Endothelial cell of umbilical vein (primary cell): ENCODE data around the gene ERG. TPM values are rescaled to one million over a fixed set of nuclear protein-coding genes. Genes with fewer than 3 reads are reported as not detected.

Experiments used
- BruUV-seq: library from RNA; stranded (reverse); fragments of 400-500 nt; replicated peaks from 2 replicates; lab custom pipeline; 2021; lab: Mats Ljungman, UMichigan
- CTCF ChIA-PET: fragments of 300-600, 350-600 bp; sonication (Branson Sonifier 250); formaldehyde crosslinking; loops from one replicate; lab custom pipeline; 2021; ENCODE audit warnings: antibody characterized with exemption, inconsistent platforms; lab: Charles Lee
- POLR2A ChIA-PET: fragments of 300-600, 350-600 bp; sonication (Branson Sonifier 250); formaldehyde crosslinking; loops from one replicate; lab custom pipeline; 2021; ENCODE audit warnings: antibody characterized with exemption, inconsistent platforms; lab: Charles Lee
- DNase-seq: peaks from one replicate; pipeline ENCODE4 v3.0.0-alpha.2; 2011; ENCODE audit warnings: low read depth, low spot score
- FAIRE-seq: peaks from 2 replicates; lab custom pipeline; 2011; peaks lifted over from hg19 to GRCh38; lab: Jason Lieb, UNC
- H2AFZ ChIP-seq: 2 replicates; pipeline ENCODE4 v1.6.0; 2012; ENCODE audit warnings: low read depth, low read length, control low read depth, inconsistent platforms
- H3K27ac ChIP-seq: 2 replicates; pipeline ENCODE4 v1.5.1; 2011; ENCODE audit warnings: low read depth, mild to moderate bottlenecking, control low read depth, low read length, moderate library complexity; ENCODE audit not compliant: insufficient read depth
- H3K27me3 ChIP-seq, 2 experiments: 2 replicates each; pipeline versions ENCODE4 v1.6.0 to v1.6.1; 2011; ENCODE audit warnings: low read length in 2 of 2, mixed read lengths in 1 of 2; ENCODE audit not compliant: control insufficient read depth in 2 of 2, insufficient read depth in 2 of 2
- H3K36me3 ChIP-seq, 2 experiments: 2 replicates in 1 of 2; 3 replicates in 1 of 2; pipeline ENCODE4 v1.5.1; 2011; ENCODE audit warnings: low read length in 2 of 2, mild to moderate bottlenecking in 1 of 2, moderate library complexity in 1 of 2; ENCODE audit not compliant: control insufficient read depth in 2 of 2, insufficient read depth in 2 of 2; ENCODE audit errors: extremely low read depth in 1 of 2
- H3K4me1 ChIP-seq: 3 replicates; pipeline ENCODE4 v1.5.1; 2011; ENCODE audit warnings: mild to moderate bottlenecking, low read length; ENCODE audit not compliant: control insufficient read depth, insufficient read depth; ENCODE audit errors: extremely low read depth
- H3K4me2 ChIP-seq: 2 replicates; pipeline ENCODE4 v1.6.1; 2011; ENCODE audit warnings: low read length, control low read depth, mixed read lengths; ENCODE audit not compliant: insufficient read depth
- H3K4me3 ChIP-seq, 3 experiments: fragments of 200-600 bp in 1 of 3; sonication (generic), shearing (Covaris generic) in 1 of 3; replicated peaks in 1 of 3; 2 replicates each; pipeline ENCODE4 v1.5.1; 2011 to 2016; ENCODE audit warnings: control low read depth in 3 of 3, low read length in 3 of 3, mild to moderate bottlenecking in 2 of 3, inconsistent platforms in 1 of 3, low read depth in 1 of 3, moderate library complexity in 1 of 3; ENCODE audit not compliant: insufficient read depth in 1 of 3
- H3K79me2 ChIP-seq: 2 replicates; pipeline ENCODE4 v1.6.0; 2012; ENCODE audit warnings: low read length, inconsistent platforms; ENCODE audit not compliant: control insufficient read depth, insufficient read depth
- H3K9ac ChIP-seq: replicated peaks from 2 replicates; pipeline ENCODE3; 2011; ENCODE audit warnings: low read length, control low read depth; ENCODE audit not compliant: insufficient read depth; ENCODE audit errors: extremely low read depth
- H3K9me1 ChIP-seq: replicated peaks from 3 replicates; pipeline ENCODE4 v1.6.0; 2011; ENCODE audit warnings: mild to moderate bottlenecking, low read length; ENCODE audit not compliant: control insufficient read depth, insufficient read depth; ENCODE audit errors: extremely low read depth
- H3K9me3 ChIP-seq: replicated peaks from 2 replicates; pipeline ENCODE4 v1.5.1; 2012; ENCODE audit warnings: low read length, inconsistent platforms; ENCODE audit not compliant: control insufficient read depth, insufficient read depth
- H4K20me1 ChIP-seq: replicated peaks from 2 replicates; pipeline ENCODE3; 2011; ENCODE audit warnings: mild to moderate bottlenecking, low read length; ENCODE audit not compliant: control insufficient read depth, insufficient read depth; ENCODE audit errors: extremely low read depth
- CTCF ChIP-seq, 2 donors: IDR thresholded peaks; 1 replicate in 1 of 2; 2 replicates in 1 of 2; pipeline ENCODE4 v1.5.1; 2011; ENCODE audit warnings: low read length in 2 of 2, mild to moderate bottlenecking in 2 of 2, moderate library complexity in 2 of 2, control low read depth in 1 of 2, inconsistent platforms in 1 of 2, low read depth in 1 of 2; ENCODE audit not compliant: insufficient read depth in 1 of 2; ENCODE audit errors: extremely low read depth in 1 of 2
- EZH2 ChIP-seq: IDR thresholded peaks from 2 replicates; pipeline ENCODE4 v1.6.1; 2012; ENCODE audit warnings: borderline replicate concordance, low read depth, mild to moderate bottlenecking, moderate library complexity, low read length, inconsistent platforms; ENCODE audit not compliant: severe bottlenecking
- FOS ChIP-seq: IDR thresholded peaks from 2 replicates; pipeline ENCODE4 v1.6.1; 2011; ENCODE audit warnings: mild to moderate bottlenecking, low read length, moderate library complexity, borderline replicate concordance; ENCODE audit not compliant: insufficient read depth
- GATA2 ChIP-seq: IDR thresholded peaks from 2 replicates; pipeline ENCODE4 v1.7.0; 2011; ENCODE audit warnings: low read depth, mild to moderate bottlenecking, moderate library complexity, mixed read lengths, low read length; ENCODE audit not compliant: insufficient read length, insufficient read depth
- JUN ChIP-seq: IDR thresholded peaks from 2 replicates; pipeline ENCODE4 v1.6.1; 2011; ENCODE audit warnings: borderline replicate concordance, low read depth; ENCODE audit not compliant: insufficient read length, insufficient read depth
- MAX ChIP-seq: IDR thresholded peaks from 2 replicates; pipeline ENCODE4 v1.6.1; 2011; ENCODE audit not compliant: insufficient read depth, insufficient read length
- POLR2AphosphoS5 ChIP-seq: IDR thresholded peaks from 2 replicates; pipeline ENCODE4 v1.6.1; 2012; ENCODE audit warnings: low read depth, mild to moderate bottlenecking, control low read depth, low read length, moderate library complexity; ENCODE audit not compliant: insufficient read depth
- dilution Hi-C: fragments of 300-500 bp; cut with MboI; formaldehyde crosslinking; loops from one replicate; pipeline ENCODE4 v1.15.0; 2019; ENCODE audit warnings: low sequenced_read_pairs; ENCODE audit not compliant: extremely low pct_ligation_motif_present
- intact Hi-C: fragments of 100-400 bp; cut with micrococcal nuclease; formaldehyde crosslinking; loops from one replicate; pipeline ENCODE4 v1.10.0; 2022
- polyA plus RNA-seq, 4 experiments: library from polyadenylated mRNA; depleted of rRNA in 3 of 4; stranded (reverse) in 3 of 4; unstranded in 1 of 4; fragments of >200 nt; gene quantifications; 2 replicates each; pipeline versions ENCODE4 v1.2.1 to v1.2.3, GENCODE V29; 2011 to 2012; ENCODE audit warnings: missing spikeins in 1 of 4
- total RNA-seq: library from RNA; stranded (reverse); gene quantifications from 2 replicates; pipeline ENCODE4 v1.2.3, GENCODE V29; 2021

The ERG gene
- total and polyA plus RNA-seq, 2 donors (not counting 3 experiments of a cell fraction or from before 2014, with no cell fraction given) = 173 to 210 TPM

GRCh38 chr21:38434913-38435533 lies 63.3 kb downstream of the ERG start:
- Histone ChIP-seq H3K4me3 (no peak overlapping the region), H4K20me1 (peaks cover 2% of the 10 kb centered on the region), H3K79me2 (peaks cover 94% of the 10 kb centered on the region), H3K36me3 (peaks cover 32 to 35% of the 10 kb centered on the region in 2 experiments), H3K27ac (peak overlapping the region; percentile 29), H3K27me3 (no peaks in the 10 kb centered on the region), H2AFZ (no peak overlapping the region), H3K9me3 (no peaks in the 10 kb centered on the region), H3K4me1 (peaks cover 32% of the 10 kb centered on the region), H3K9me1 (no peaks in the 10 kb centered on the region), H3K4me2 (no peak overlapping the region), H3K9ac (peak overlapping the region; percentile 1)
- FAIRE-seq (peak; percentile 77), DNase-seq (peak; percentile 72)
- ChIA-PET CTCF (interaction anchor here (1.0 to 1.5 kb wide), 3 partner anchors 45 to 65 kb away, joined by 3 to 5 read pairs (median 4); no protein-coding TSS in a partner anchor), POLR2A (no interaction called here)
- no TSS peak for BruUV-seq
- no peak for TF ChIP-seq POLR2AphosphoS5
- peak; percentile 9 for TF ChIP-seq FOS
- dilution Hi-C loops (no loop called here), intact Hi-C loops (no loop called here)

- H4K20me1 ChIP-seq = peaks cover 5% of the 10 kb centered on the region
- no peaks in the 10 kb centered on the region for H3K27me3 ChIP-seq
- dilution Hi-C loops (no loop called here), intact Hi-C loops (no loop called here)
- no peaks in the 10 kb centered on the region for H3K9me3 ChIP-seq
- ChIA-PET POLR2A (no interaction called here), CTCF (no interaction called here)
- peaks cover 87% of the 10 kb centered on the region for H3K79me2 ChIP-seq
- BruUV-seq = no TSS peak
- no peak overlapping the region for H3K4me3 ChIP-seq
- FAIRE-seq (no peak), DNase-seq (no peak)
- peaks cover 16% of the 10 kb centered on the region for H3K4me1 ChIP-seq
- no peak overlapping the region for H3K9ac ChIP-seq
- no peak for TF ChIP-seq FOS
- TF ChIP-seq GATA2 = no peak
- TF ChIP-seq JUN = no peak
- TF ChIP-seq EZH2 = no peak
- no peak for TF ChIP-seq CTCF (IDR thresholded peaks at IDR 0.05; ENCODE audit: extremely low read depth in 1 of 2, insufficient read depth in 1 of 2, low read depth in 1 of 2, low read length in 2 of 2)
- TF ChIP-seq MAX = no peak
- no peak for TF ChIP-seq POLR2AphosphoS5
- no peak overlapping the region for H3K4me2 ChIP-seq
- H3K36me3 ChIP-seq = peaks cover 20 to 21% of the 10 kb centered on the region in 2 experiments
- H3K9me1 ChIP-seq = no peaks in the 10 kb centered on the region
- H3K27ac ChIP-seq = no peak overlapping the region
- H2AFZ ChIP-seq = no peak overlapping the region
Measured at GRCh38 chr21:38433471-38433870, 64.8 kb downstream of the ERG start.
